ENCODE measurements around the gene MED31.
"Not testable (repeated sequence)": the region's sequence is repeated elsewhere in the genome, so short reads cannot be mapped to it uniquely, and the experiment has no call there.

Gene MED31

DNA sequence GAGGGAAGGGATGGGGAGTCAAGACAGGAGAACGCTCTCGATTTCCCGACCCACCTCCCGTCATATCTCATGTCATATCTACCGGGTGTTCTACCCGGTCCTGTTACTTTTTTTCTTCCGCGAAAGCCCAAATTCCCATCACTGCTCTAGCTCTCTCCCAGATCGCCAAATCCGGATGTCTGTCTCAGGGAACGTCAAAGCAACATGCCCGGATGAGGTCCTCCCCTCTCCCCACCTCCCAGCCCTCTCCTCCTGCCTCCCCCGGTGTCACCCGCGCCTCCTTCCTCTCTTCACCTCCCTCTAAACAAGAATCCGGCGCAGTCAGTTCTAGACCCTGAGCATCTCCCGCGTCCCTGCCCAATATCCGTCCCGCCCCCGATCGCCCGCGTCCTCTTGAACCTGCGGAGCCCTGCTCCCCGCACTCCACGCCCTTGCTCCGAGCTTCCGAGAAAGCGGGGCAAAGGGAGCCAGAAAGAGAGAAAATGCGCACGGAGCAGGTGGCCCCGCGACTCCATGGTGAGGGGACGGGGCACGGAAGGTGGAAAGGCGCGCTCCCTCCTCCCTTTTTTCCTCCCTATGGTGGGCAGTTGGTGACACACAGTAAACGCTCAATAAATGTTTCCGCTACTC is 4.4 kb upstream of the MED31 start:
- not testable (repeated sequence) for DNase-seq (ENCODE audit: low read depth in 2 of 2)

DNA sequence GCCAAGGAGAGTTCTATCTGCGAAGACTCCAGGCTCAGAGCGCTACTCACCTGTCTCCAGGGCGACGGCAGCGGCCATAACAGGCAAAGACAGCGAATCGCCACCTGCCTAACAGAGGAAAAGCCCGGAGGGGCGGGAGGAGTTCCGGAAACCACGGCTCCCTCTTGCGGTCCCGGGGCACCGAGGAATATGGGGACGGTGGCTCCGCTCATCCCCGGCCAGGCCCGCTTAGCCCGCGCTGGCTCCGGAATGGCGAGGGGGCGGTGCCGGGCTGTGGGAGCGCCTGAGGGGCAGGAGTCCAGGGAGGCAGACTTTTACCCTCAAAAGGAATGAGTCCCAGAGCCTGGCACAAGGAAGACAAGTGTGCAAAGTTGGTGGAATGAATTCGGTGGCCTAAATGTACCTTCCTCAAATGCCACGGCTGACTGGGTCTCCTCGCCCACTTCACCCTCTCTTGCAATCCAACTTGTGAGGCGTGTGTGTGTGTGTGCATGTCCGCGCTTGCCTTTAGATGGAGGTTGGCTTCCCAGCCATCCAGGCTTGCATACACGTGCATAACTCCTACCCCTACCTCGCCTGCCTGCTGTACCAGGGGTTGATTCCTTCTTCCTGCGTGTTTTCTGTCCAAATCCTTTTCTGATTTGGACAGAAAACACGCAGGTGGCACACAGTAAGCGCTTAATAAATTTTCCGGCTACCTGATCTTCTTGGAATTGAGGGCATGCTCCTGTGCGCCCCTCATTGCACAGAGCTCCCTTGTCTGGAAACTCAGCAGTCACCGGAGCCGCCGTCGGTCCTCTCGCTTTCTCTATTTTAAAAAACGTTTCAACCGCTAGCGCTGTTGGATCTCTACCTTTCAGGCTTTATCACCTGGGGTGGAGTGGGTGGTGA is 3.7 kb upstream of the MED31 start:
- no peak for DNase-seq (ENCODE audit: low read depth in 2 of 2)

DNA sequence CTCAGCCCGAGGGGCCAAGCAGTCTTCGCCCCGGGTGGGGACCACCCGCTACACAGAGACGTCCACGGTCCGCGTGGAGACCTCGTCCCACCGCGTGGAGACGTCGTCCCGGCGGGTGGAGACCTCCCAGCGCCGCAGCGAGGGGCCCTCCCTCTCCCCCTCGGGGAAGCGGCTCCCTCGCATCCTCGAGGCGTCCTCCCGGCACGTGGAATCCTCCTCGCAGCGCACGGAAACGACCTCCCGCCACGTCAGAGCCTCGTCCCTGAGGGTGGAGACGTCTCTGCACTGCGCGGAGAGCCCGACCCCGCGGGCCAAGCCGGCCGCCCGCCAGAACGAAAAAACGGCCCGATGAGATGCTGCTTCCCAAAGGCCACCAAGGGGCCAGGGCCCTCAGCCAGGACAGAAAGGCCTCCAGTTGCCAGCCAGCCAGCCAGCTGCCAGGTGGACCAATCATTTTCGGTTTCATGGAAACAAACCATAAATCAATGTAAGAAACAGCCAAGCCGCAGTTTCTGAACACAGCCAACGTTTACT is 581 bp upstream of the MED31 start:
- DNase-seq (ENCODE audit: low read depth in 2 of 2) = no peak

DNA sequence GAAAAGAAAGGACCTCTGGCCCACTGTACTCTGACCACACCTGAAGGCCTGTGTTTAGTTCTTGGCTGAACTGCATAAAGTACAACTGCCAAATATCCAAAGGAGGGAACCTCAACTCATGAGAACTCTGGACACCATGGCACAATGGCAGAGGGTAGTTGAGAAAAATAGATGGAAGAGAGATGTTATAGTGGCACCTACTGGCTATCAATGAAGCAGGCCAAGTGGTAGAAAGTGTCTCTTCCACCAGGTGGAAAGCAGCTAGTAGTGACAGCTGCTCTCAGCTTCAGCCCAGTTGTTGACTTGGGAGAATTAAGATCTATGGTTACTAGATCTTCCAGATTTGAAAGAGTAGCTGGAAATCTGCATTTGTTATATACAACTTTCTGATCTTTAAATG is 3.2 kb downstream of the MED31 start:
- DNase-seq (ENCODE audit: low read depth in 2 of 2) = no peak

DNA sequence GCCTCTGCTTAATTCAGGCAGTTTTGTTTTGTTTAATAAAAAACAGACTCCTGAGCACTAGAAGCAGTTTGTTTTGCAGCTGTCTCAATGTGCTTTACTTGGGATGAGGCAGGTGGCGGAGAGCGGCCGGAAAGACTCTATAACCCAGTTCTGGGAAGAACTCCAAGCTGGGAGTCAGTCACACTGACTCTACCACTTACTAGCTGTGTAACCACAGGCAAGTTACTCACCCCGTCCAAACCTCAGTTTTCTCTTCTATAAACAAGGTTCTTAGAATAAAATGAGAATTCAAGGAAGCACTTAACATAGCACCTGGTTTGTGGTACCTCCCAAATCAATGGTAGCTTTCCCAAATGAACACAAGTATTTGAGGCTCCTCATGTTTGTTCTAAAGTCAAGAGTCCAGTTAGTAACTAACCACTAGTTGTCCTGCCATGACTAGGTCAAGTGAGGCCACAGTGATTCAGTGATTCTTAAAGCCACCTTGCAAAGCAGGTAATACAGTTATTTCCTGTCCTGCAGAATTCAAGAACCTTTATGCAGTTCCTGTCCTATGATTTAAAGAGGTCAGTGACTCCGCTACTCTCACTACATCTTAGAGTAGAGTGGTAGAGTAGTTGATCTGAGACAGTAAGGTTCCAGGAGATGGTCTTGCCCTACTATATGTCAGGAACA is 7.8 kb downstream of the MED31 start:
- no peak for DNase-seq (ENCODE audit: low read depth in 2 of 2)

DNA sequence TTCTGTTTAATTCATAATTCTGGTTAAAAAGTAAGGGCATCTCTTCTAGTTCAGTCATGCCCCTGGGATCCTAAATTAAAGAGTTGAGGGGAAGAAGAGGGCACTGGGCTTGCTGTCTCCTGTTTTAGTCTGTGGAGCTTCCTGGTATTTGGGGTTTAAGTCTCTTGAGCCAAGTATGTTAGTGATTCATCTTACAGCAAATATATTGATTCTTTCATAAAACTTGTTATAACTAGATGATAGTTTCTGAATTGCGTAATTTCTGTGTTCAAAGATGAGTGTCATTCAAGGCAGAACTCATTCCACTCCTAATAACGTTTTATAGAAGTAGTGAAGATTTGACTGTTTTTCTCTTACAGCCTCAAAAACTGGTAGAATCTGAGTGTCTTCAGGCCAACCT is 8.8 kb downstream of the MED31 start:
- DNase-seq (ENCODE audit: low read depth in 2 of 2) = no peak

DNA sequence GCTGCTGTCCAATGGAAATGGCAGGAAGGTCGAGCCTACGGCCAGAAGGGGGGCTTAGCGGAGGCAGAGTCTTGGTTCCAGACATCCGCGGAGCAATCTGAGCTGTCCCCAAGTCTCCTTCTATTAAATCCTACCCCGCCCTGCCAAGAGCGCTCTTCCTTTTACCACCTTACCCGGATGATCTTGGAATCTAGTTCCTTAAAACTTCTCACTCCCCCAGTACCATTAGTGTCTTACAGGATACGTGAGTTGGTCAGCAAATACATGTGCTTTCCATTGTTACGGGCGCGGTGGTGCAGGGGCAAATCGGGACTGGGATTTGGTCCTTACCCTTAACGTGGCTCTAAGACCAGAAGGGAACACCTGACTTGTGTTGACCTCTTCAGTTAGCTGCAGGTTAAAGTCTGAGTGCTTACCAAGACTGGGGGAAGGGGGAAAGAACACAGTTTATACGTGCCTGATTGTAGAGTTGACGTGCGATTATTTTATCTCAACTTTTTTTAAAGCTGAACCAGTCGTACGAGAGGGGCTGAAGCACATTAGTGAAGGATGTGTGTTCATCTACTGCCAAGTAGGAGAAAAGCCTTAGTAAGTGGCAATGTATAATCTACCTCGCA is 10.1 kb downstream of the MED31 start:
- DNase-seq (ENCODE audit: low read depth in 2 of 2) = no peak

DNA sequence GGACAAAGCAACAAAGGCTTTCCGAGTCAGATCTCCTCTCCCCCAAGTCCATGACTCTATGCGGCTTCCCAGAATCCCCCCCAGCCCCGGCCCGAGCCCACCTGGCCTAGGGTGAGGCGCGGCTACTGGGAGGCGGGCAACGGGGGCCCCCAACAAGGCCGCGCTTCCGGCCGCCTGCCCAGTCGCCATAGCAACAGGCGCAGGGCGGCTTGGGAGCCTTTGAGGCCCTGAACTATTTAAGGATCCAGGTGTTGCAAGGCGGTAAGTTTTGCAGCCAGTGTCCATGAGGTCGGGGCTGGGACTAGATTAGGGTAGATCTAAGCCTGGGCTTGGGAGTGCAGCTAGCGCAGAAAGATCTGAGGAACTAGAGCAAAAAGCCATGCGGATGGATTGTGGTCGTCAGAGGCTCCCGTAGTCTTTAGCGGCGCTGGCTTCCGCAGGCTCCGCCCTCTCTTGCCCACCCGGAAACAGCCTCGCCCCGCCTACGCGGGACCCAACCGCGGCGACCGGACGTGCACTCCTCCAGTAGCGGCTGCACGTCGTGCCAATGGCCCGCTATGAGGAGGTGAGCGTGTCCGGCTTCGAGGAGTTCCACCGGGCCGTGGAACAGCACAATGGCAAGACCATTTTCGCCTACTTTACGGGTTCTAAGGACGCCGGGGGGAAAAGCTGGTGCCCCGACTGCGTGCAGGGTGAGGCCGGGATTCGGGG is 10.7 kb downstream of the MED31 start, which contains the start of the genes KIAA0753 and TXNDC17:
TSS of gene KIAA0753 (minus strand) at position 176 of the 711 bp plus-strand sequence. CDS start 5,608 bp downstream, outside the sequence.
TSS of gene TXNDC17 (plus strand) at position 525 of the 711 bp plus-strand sequence. CDS start at position 548, 23 bp downstream.
- peak; percentile 77 to 90 for DNase-seq (ENCODE audit: low read depth in 2 of 2)

DNA sequence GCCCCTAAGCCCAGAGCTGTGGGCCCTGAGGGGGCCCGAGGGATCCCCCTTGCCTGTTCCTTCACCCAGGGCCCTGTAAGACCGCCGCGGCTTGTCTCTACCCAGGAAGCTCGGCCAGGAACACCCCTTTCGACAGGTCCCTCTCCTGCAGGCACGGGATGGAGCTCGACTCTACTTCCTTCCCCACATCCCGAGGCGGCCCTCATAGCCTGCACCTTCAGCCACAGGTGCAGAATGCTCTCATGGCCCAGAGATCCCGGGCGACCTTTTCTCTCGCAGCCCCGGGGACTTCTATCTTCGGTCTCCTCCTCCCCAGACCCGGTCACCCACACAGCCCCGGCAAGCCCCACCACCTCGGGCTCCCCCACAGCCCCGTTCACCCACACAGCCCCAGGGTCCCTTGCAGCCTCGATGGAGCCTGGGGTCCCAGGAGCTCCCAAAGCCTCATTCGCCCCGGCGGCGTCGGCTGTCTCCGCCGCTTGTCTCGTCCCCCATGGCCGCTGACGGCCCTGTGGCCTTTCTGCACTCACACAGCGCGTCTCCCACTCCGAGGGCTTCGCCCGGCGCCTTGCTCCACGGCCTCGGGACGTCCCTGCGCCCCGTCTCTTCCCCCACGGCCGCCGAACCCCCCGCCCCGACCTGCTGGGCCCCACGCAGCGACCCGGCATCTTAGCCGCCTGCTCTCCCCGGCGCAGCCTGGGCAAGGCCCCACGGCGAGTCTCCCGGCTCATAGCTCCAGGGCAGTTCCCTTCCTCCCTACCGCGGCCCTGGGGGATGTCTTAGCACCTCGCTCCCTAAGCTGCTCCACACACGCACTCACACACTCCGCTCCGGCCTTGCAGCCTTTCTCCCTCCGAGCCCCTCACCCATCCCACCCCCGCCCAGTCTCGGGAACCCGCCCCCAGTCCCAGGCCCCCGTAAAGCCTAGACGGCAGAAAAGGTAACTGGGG is 11.5 kb downstream of the MED31 start:
- no peak for DNase-seq (ENCODE audit: low read depth in 2 of 2)

DNA sequence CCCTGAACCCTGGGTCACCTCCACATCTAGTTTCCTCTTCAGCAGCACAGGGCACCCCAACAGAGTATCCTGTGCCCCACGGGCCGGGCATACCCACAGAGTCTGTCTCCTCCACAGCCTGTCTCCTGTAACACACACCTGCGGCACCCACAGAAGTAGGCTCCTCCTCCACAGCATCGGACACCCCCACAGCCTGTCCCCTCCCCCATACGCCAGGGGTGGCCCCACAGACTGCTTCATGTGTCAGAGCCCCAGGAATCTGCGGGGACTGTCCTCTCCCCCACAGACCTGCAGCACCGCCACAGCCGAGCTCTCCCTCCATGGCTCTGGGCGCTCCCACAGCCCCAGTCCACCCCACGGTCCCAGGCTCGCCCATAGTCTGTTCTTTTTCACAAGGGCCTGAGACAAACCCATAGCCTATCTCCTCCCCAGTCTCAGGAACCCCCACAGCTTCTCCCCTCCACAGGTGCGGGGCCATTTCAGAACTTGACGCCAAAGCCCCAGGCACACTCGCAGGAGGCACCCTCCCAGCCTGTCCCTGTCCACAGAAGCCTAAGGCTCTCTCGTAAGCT is 12.3 kb downstream of the MED31 start:
- DNase-seq (ENCODE audit: low read depth in 2 of 2) = no peak

DNA sequence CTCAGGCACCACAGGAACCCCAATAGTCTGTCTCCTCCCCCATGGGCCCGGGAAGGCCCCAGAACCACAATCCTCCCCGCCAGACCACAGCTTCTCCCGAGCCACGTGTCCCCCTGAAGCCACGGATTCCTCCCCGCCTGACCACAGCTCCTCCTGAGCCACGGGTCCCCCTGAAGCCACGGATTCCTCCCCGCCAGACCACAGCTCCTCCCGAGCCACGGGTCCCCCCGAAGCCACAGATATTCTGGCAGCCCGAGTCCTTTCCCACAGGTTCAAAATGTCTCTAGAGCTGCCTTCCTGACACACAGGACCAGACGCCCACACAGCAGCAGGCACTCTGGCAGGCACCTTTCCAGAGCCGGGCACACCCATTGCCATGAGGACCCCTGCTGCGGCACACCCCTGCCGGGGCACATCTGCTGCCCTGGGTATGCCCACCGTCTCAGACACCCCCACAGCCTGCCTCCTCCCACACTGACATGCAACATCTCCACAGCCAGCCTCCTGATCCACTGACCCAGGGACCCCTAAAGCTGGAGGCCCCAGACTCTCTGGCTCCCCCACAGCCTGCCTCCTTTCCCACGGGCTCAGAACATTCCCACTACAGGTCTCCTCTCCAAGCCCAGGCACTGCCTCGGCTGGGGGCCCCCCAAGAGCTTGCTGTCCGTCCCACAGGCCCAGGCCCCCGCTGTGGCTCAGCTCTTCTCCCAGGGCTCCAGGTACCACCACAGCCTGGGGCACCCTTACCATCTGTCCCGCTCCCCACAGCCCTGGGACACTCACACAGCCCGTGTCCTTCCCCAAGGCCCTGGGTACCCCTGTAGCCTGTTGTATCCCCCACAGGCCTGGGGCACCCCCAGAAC is 13.1 kb downstream of the MED31 start:
- DNase-seq (ENCODE audit: low read depth in 2 of 2) = no peak

DNA sequence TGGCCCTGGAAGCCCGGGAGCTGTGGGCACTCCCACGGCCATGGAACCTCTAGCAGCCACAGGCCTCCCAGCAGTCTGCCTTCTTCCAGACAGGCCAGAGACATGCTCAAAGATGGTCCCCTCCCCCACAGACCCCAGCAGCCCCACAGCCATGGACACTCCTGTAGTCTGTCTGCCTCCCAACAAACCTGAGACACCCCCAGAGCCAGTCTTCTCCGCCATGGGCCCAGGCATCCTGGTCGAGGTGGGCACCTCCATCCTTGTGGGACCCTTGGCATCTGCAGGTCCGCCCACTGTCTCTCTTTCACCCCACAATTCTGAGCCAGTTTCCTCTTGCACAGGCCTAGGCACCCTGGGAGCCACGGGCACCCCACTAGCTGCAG is 14.0 kb downstream of the MED31 start:
- DNase-seq (ENCODE audit: low read depth in 2 of 2) = no peak

DNA sequence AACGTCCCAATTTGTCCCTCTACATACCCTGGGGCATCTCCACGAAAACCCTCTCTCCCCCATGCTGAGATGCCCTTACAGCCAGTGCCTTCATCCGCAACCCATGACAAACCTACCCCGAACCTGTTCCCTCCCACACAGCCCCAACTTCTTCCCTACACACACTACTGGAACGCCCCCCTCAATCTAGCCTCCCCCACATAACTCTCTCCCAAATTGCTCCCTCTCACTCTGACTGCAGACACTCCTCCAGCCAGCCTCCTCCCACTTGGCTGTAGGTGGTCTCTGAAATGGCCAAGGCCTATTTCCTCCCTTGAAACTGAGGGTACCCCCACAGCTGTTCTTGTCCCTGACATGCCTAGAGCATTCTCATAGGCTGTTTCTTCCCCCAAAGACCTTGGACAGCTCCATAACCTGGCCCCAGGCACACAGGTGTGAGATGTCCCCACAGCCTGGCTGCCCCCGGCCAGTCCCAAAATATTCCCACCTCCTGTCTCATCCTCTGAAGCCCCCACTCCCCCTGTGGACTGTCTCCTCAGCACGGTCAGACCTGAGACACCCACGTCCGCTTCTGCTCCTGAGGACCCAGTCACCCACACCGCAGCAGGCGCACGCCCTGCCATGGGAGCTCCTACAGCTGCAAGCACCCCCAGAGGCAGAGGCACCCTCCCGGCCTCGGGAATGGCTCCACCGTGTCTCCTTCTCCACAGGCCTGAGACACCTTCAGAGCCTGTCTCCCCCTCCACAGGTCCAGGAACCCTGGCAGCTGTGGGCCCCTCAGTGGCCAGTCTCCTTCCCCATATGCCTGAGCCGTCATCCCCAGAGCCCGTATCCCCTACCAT is 14.6 kb downstream of the MED31 start:
- DNase-seq (ENCODE audit: low read depth in 2 of 2) = no peak

DNA sequence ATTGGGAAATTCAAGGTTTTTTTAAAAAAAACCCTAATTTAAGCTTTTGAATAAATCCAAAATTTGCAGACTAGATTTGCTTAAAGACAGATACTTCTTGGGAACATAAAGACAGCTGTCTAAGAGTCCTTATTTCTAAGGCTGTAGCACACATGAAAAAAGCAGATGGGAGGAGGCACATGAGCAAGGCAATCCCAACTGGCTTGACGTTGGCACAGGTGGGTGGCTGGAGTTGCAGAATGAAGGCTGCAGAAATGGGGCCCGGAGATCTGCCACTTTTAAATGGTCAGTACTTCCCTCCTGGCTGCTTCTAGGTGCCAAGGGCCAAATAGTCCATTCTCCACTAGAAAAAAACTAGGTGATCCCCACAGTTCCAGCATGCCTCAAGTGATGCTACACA is 15.3 kb downstream of the MED31 start:
- no peak for DNase-seq (ENCODE audit: low read depth in 2 of 2)

DNA sequence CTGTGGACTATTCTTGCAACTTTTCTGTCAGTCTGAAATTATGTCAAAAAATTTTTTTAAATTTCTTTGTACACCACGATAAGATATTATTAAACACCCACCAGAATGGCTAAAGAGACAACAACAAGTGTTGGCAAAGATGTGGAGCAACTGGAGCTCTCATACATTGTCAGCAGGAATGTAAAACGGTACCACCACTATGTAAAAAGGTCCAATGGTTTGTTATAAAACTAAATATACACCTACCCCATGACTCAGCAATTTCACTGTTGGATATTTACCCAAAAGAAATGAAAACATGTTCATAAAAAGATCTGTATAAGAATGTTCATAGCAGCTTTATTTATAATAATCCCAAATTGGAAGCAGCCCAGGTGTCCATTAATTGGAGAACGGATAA is 18.1 kb downstream of the MED31 start:
- DNase-seq (ENCODE audit: low read depth in 2 of 2) = no peak

DNA sequence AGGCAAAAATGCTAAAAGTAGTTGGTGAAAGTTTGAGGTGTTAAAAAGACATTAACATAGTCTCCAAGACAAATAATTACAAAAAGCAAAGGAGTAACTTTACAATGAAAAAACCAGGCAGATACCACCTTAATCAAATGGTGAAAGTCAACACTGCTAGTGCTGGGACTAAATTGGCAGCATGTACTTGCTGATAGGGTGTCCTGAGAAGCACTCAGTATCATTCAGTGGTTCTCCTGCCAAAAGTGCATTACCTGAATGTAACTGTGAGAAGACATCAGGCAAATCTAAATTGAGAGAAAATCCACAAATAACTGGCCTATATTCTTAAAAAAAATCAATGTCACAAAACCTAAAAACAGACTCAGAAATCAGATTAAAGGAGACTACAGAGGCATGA is 18.9 kb downstream of the MED31 start:
- no peak for DNase-seq (ENCODE audit: low read depth in 2 of 2)

DNA sequence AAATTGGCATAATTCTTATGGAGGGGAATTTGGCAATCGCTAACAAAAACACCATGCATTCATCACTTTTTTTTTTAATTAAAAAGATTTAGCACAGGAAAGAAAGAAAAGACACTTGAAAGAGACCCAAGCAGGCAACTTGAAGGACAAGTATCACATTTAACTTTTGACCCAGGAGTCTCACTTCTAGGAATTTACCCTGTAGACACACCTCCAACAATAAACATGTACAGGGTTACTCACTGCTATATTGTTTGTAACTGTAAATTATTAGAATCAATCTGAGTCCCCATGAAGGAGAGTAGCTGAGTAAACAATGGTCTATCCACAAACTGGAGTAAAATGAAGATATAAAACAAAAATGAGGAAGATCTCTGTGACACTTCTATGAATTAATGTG is 21.0 kb downstream of the MED31 start:
- DNase-seq (ENCODE audit: low read depth in 2 of 2) = no peak

DNA sequence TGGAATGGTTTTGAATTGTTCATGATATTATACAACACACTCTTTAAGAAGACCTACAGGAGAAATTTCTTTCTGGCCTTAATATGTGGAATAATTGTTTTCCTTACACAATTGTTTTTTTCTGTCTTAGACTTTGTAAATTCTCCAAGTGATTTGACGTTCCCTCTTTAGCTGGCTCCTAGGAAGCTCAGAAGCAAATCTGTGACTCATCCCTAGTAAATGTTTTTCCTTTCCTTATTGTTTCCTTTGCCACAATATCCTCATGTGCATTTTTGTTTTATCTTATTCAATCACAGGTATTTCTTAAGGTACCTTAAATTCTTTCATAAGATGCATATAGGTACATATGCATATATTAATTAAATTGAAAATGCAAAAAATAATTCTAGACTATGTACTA is 24.4 kb downstream of the MED31 start:
- no peak for DNase-seq (ENCODE audit: low read depth in 2 of 2)

Measured in stimulated activated CD8-positive, alpha-beta memory T cell treated with anti-CD3 and anti-CD28 coated beads, Interleukin-7, amount 100 ng/mL, for 4 hours (primary cell).